ENCODE results near the gene WDR33.

DNA sequence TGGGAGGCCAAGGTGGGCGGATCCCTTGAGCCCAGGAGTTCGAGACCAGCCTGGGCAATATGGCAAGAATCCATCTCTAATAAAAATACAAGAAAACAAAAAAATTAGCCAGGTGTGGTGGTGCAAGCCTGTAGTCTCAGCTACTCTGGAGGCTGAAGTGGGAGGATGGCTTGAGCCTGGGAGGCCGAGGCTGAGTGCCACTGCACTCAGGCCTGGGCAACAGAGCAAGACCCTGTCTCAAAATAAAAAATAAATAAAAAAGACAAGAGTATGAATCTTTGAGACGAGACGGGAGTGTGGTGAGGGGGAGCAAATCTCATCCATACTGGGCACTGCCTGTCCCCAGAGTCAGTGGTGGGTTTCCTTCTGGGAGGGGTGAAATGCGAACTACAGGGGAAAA lies 152.8 kb downstream of the WDR33 start:
- no peak for TF ChIP-seq POLR2A (IDR thresholded peaks at IDR 0.05)
- TF ChIP-seq, protein P1, sequence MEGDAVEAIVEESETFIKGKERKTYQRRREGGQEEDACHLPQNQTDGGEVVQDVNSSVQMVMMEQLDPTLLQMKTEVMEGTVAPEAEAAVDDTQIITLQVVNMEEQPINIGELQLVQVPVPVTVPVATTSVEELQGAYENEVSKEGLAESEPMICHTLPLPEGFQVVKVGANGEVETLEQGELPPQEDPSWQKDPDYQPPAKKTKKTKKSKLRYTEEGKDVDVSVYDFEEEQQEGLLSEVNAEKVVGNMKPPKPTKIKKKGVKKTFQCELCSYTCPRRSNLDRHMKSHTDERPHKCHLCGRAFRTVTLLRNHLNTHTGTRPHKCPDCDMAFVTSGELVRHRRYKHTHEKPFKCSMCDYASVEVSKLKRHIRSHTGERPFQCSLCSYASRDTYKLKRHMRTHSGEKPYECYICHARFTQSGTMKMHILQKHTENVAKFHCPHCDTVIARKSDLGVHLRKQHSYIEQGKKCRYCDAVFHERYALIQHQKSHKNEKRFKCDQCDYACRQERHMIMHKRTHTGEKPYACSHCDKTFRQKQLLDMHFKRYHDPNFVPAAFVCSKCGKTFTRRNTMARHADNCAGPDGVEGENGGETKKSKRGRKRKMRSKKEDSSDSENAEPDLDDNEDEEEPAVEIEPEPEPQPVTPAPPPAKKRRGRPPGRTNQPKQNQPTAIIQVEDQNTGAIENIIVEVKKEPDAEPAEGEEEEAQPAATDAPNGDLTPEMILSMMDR (IDR thresholded peaks at IDR 0.05) = no peak
